Raji (cell line): ENCODE measurements around the gene ZNF831.

Source experiments
- POLR2A ChIP-seq: IDR thresholded peaks from 2 replicates; pipeline ENCODE4 v1.6.1; 2011; ENCODE audit warnings: low read depth, low read length, control low read depth; ENCODE audit not compliant: insufficient read depth

Gene ZNF831

DNA sequence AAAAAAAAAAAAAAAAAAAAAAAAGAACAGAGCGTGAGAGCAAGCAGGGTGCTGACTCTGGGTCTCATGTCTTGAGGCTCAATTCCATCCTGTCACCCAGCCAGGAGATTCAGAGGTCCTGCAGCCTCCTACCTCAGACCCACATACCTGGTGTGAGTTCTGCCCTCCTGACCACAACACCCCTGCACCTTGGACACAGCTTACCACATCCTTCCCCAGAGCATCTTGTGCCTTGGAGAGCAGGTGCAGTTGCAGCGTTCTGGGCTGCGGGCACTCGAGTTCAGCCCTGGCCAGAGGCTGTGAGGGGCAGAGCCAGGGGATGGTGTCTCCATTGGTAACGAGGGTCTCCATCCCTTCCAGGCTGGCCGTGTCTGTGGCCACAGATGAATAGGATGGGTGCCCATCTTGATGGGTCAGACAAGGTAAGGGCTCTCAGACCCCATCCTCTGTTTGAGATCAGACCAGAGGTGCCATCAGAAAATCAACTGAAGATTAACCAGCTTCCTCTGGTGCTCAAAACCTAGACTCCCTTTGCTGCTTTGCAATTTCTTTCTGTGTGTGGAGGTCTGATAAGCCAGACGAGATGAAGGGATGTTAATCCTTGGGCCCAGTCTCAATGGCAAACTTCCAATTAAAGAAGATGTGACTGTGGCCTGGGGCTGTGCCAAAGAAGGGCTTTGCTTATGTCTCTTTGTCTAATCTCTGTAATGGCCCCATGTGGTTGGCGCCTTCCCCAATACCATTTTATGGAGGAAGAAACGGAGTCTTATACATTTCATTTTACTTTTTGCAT lies 14.7 kb upstream of the ZNF831 start:
- no peak for TF ChIP-seq POLR2A

DNA sequence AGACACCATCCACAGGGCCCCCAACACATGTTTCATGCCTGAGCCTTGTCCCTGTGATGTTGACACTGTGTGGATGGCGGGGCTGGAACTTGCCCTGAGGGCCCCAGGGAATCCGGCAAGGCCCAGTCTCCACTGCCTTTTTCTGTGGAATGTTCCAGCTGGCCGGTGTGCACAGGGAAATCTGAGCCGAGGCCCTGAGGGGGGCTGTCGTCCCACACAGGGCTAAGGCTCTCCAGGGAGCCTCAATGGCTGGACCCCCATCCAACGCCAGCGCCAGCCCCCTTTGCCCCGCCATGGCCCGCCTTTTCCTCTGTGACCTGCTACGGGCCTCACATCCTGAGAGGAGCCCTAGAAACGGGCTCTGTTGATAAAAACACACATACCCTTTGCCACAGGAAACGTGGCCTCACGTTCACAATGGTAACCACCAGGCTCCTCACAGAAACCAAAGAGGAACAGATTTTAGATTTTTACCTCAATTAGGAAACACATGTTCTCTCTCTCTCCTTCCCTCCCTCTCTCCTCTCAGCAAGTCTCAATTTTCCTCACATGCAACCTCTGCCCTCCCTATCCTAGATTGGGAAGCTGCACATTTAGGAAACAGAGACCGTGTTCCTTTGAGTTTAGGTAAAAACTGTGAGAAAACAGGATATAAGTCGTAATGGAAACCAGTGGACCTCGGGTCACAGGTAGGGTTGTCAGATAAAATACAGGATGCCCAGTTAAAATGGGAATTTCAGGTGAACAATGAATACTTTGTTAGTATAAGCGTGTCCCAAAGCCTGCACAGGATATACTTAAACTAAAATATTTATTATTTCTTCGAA lies 13.7 kb upstream of the ZNF831 start:
- no peak for TF ChIP-seq POLR2A

DNA sequence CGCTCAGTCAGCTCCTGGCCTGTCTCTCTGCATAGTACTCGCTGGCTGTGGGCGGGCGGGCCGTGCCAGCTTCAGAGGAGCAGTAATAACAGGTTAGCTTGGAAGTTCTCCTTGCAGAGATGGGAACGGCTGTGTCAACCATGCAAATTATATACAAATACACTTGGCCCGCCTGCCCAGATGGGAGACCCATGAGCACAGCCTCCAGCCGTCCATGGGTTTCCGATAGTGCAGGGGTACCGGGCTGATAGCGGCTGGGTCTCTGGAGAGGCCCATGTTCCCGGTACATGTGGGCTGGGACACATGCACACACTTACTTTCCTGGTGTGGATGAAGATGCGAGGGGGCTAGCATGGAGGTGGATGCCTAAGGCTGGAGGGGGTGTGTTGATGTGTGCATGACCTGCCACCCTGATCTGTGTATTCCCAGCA lies 12.8 kb upstream of the ZNF831 start:
- TF ChIP-seq POLR2A = no peak

DNA sequence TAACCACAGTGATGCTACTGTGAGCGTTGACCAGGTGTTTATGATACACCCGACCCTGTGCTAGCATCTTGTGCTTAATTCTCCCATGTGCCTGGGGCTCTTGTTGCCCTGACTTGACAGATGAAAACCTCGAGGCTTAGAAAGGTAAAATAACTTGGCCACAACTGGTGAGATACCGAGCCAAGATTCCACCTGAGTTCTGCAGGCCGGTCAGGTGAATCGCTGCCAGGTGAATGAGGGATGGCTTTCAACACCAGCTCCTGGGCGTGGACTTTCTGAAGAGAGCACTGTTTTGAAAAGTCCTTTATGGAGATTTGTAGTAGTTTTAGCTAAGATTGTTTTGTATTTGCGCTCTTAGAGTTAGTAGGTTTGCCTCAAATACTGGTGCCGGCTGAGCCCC lies 12.2 kb upstream of the ZNF831 start:
- no peak for TF ChIP-seq POLR2A

DNA sequence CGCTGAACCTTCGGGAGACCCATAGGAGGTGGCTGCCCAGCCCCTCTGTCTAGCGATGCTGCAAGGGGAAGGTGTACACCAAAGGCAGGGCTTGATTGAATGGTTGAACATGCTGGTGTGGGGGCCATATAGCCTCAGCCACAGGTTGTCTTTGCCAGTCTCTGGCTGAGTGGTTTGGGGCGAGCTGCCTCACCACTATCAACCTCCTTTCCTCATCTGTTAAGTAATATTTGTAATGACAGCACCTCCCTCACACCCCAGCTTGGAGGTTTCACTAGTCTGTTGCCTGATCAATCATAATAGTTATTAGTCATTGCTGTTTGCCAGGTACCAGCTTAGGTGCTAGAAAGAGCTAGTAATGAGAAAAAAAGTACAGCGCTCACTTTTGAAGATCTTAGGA lies 11.8 kb upstream of the ZNF831 start:
- TF ChIP-seq POLR2A = no peak

DNA sequence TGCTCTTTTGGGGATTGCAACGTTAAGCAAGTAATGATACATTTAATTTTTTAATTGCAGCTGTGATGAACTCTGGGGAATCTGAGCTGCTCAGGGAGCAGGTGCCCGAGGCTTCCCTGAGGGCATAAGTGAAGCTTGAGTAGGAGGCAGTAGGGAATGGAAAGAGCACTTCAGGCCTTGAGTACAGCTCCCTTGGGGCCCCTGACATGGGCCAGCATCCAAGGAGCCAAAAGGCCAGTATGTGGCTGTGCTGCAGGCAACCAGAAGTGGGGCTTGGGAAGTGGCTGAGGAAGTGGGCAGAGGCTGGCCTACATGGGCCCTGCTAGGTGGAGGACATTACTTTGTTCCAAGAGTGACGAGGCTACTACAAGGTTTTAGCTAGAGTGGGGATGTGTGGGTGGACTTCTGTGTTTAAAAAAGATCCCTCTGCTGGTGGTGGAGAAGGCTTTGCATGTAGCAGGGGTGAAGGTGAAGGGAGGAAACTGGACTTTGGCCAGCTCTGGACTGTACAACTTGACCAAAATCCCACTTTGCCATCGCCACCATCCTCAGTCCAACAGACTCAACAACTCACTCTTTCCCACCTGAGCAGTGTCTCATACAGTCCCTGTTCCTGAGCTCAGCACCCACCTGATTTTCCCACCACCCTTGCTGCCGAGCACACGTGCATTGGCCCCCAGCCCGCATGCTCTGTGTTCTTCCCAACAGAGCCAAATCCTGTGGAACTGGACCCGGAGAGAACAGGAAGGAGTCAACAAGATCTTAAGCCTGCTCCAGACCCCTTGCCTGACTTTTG lies 10.9 kb upstream of the ZNF831 start:
- TF ChIP-seq POLR2A = no peak

DNA sequence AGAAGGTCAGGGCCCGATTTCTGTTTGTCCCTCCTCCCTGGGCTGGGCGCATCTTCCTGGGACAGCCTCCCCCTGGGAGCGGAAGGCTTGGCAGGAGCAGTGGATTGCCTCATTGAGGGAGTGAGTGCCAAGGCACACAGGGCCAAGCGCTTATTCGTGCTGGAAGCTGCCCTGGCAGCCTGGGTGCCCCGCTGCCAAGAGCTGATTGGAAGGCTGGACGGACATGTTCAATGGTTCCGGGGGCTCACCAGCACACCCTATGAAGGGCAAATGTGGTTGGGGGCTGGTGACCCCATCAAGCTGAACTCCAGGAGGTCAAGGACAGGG lies 10.3 kb upstream of the ZNF831 start:
- no peak for TF ChIP-seq POLR2A

DNA sequence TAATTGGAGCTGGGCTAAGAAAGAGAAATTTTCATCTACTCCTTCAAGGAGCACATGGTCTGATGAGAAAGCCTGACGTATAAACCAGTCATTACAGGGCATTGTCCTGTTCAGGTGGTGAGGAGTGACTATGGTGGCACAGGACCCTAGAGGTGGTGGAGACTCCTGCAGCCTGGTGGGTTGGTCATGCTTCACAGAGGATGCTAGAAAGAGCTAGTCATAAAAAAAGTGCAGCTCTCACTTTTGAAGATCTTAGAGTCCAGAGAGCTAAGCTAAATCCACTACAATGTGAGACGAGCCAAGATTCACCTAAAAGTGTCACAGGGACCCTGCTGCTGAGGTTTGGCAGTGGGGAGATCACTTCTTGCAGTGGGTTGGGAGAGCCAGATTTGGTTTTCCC lies 9.8 kb upstream of the ZNF831 start:
- no peak for TF ChIP-seq POLR2A

DNA sequence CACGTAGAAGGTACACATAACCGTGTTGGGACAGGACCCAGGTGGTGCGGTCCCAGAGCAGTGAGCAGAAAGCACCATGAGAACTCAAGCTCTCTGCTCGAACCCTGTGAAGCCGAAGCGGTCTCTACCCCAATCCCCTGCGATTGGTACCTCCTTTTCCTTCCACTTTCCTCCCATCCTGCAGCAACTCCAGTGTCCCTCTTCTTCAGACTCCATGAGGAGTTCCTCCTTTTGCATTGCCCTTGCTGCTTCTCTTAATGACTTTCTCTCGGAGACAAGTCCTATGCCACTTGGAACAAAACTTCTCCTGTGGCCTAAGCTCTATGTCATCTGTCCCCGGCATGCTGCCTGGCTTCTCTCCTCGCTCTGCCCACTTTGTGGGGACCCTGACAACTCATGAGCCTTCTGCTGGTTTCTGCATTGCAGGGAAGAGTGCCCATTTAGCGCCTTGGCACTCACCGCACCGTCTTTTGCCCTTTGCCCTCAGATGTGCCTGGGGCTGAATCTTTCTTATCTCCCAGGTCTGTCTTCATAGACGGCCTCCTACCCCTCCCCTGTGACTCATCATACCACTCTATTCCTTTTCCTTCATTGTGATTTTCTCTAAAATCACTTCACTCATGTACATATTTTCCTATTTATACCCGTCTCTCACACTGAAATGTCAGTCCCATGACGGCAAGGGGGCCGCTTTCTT lies 9.2 kb upstream of the ZNF831 start:
- no peak for TF ChIP-seq POLR2A

DNA sequence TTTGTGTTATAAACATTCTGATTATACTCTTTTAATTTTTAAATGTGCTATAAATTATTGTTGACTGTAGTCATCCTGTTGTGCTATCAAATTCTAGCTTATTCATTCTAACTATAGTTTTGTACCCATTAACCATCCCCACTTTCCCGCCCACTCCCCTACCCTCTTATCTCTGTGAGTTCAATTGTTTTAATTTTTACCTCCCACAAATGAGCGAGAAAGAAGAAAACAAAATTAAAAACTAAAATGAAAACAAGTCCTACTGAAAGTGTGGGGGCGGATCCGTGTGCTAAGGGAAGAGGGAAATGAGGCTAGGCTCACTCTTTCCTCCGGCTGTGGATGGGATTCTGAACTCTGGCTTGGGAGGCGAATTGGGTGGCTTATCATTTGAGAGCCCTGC lies 6.6 kb upstream of the ZNF831 start:
- no peak for TF ChIP-seq POLR2A

DNA sequence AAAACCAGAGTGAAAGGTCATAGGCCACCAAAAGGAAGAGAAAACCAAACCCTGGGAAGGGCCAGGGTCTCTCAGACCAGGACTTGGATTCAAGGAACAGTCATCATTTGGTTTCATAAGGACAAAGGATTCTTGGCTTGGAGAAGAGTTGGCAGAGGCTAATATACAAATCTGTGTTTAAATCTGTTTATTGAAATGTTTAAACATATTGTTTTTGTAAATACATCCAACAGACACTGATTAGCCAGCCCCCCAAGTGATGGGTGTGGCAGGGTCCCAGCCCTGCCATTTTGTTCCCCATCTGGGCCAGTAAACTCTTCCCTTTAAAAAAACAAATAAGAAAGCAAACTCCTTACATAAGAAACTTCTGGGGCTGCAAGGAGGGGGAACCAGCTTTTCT lies 6.1 kb upstream of the ZNF831 start:
- TF ChIP-seq POLR2A = no peak

DNA sequence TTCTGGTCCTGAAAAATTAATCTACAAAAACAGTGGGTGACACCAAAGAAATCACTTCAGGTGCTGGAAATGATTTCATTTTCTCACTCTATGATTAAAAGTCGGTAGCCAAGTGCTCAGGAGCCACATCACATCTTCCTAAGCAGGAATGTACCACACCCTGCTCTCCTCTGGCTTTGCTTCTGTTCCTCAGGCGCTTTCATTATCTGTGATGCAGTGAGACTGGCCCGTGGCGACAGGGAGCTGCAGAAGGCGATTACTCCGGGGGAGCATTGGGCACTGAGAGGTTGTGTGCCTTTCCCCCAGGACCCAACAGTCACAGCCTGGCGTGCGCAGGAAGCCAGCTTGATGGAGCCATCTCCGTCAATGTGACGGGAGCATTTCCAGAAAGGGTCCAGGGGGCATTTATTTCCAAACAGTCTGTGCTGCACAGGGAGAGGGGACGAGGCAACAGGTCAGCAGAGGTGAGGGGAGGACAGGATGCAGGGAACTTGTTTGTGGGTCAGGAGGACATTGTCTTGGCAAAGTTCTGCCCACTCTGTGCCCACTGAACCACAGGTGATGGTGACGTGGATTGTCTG lies 5.6 kb upstream of the ZNF831 start:
- no peak for TF ChIP-seq POLR2A

DNA sequence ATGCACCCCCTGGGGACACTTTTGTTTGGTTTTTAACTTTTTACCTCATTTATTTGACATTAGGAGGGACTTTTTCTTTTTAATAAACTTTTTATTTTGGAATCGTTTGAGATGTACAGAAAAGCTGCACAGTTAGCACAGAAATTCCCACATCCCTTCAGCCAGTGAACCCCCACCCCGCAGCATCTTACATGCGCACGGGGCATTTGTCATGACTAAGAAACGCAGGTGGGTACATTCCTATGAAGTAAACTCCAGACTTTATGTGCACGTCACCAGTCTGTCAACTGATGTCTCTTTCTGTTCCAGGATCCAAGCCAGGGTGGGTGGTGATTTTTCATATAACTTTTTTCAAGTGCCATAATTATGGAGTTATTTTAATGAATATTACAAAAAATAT lies 4.9 kb upstream of the ZNF831 start:
- TF ChIP-seq POLR2A = no peak

DNA sequence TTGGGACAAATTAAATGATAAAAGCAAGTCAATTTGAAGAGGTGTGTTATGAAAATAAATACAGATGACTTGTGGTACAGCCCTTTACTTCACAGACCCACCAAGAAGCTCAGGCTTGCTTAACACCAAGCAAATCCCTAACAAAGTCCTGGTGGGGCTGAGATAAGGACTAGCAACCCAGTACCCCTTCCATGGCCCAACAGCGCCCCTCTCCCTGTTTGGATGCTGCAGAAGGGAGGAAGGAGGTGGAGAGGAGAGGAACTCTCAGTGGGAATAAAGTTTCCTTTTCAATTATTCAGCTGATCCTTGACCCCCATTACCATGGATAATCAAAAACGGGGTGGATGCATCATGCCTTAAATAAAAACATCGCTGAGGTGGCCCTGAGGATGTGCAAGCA lies 4.5 kb upstream of the ZNF831 start:
- no peak for TF ChIP-seq POLR2A
